Colonic mucosa (tissue), 4 donors: Measurements from ENCODE around the gene PDE7B. TPM values are rescaled to one million over a fixed set of nuclear protein-coding genes. Genes with fewer than 3 reads are reported as not detected.

Source experiments
- DNase-seq: peaks from one replicate; pipeline ENCODE4 v3.0.0-alpha.2; 2020
- H3K27ac ChIP-seq: fragments of 200-600 bp; one replicate; pipeline ENCODE4 v1.8.0; 2021
- H3K27me3 ChIP-seq: fragments of 200-600 bp; one replicate; pipeline ENCODE4 v1.8.0; 2021
- H3K36me3 ChIP-seq: fragments of 200-600 bp; one replicate; pipeline ENCODE4 v1.8.0; 2021
- H3K4me1 ChIP-seq: fragments of 200-600 bp; one replicate; pipeline ENCODE4 v1.8.0; 2021; ENCODE audit warnings: mild to moderate bottlenecking
- H3K4me3 ChIP-seq: fragments of 200-600 bp; one replicate; pipeline ENCODE4 v1.8.0; 2021
- H3K9ac ChIP-seq, 2 donors: one replicate each; pipeline ENCODE4 v1.7.0; 2013; ENCODE audit warnings: control low read depth in 2 of 2, low read depth in 2 of 2, low read length in 2 of 2
- H3K9me3 ChIP-seq: fragments of 200-600 bp; one replicate; pipeline ENCODE4 v1.8.0; 2021
- CTCF ChIP-seq: fragments of 200-600 bp; IDR thresholded peaks from one replicate; pipeline ENCODE4 v1.8.0; 2022; ENCODE audit warnings: antibody characterized with exemption, mild to moderate bottlenecking
- intact Hi-C: fragments of 100-400 bp; cut with DNase I; formaldehyde crosslinking; loops from one replicate; pipeline ENCODE4 v1.14.1; 2022
- total RNA-seq, 2 donors: library from RNA; stranded (reverse); fragmentation: NEBNext Ultra II Directional in 1 of 2; extraction: Animal tissue kit (Norgen Biotek cat#: 25700) in 1 of 2; gene quantifications; one replicate each; pipeline ENCODE4 v1.2.1, GENCODE V29; 2021
- donor health status: healthy.
- donor health status: DM: no; HTN: no; CAD: no.
- donor health status: DM: no; HTN: no; CAD: no.

The PDE7B gene
- total RNA-seq, 2 donors from 2014 or later: 1.0 to 1.4 TPM

- no peak overlapping the region for H3K27ac ChIP-seq
- no peak for TF ChIP-seq CTCF
- H3K36me3 ChIP-seq: no peaks in the 10 kb centered on the region
- H3K4me3 ChIP-seq: no peak overlapping the region
- no peaks in the 10 kb centered on the region for H3K27me3 ChIP-seq
- no peaks in the 10 kb centered on the region for H3K4me1 ChIP-seq
- no peaks in the 10 kb centered on the region for H3K9me3 ChIP-seq
- DNase-seq: no peak
- intact Hi-C loops: no loop called here
- H3K9ac ChIP-seq: no peak overlapping the region
Observed at GRCh38 chr6:136146130-136146529, 294.6 kb downstream of the PDE7B start.

GRCh38 chr6:136147342-136147741, 295.8 kb downstream of the PDE7B start:
- no peak for TF ChIP-seq CTCF
- Histone ChIP-seq H3K4me3 (no peak overlapping the region), H3K27ac (no peak overlapping the region), H3K9me3 (no peaks in the 10 kb centered on the region), H3K9ac (no peak overlapping the region), H3K27me3 (no peaks in the 10 kb centered on the region), H3K36me3 (no peaks in the 10 kb centered on the region), H3K4me1 (no peaks in the 10 kb centered on the region)
- intact Hi-C loops: no loop called here
- no peak for DNase-seq

- no peak overlapping the region for H3K27ac ChIP-seq
- TF ChIP-seq CTCF: no peak
- no peak overlapping the region for H3K4me3 ChIP-seq
- no peaks in the 10 kb centered on the region for H3K9me3 ChIP-seq
- H3K9ac ChIP-seq: no peak overlapping the region
- intact Hi-C loops: no loop called here
- DNase-seq: no peak
- no peaks in the 10 kb centered on the region for H3K27me3 ChIP-seq
- no peaks in the 10 kb centered on the region for H3K4me1 ChIP-seq
- no peaks in the 10 kb centered on the region for H3K36me3 ChIP-seq
Observed at GRCh38 chr6:136148051-136148450, 296.6 kb downstream of the PDE7B start.

GRCh38 chr6:136148523-136148922, 297.0 kb downstream of the PDE7B start:
- H3K4me1 ChIP-seq: no peaks in the 10 kb centered on the region
- no peak overlapping the region for H3K9ac ChIP-seq
- no peak for TF ChIP-seq CTCF
- no peak for DNase-seq
- intact Hi-C loops: no loop called here
- no peak overlapping the region for H3K27ac ChIP-seq
- no peaks in the 10 kb centered on the region for H3K27me3 ChIP-seq
- no peak overlapping the region for H3K4me3 ChIP-seq
- H3K9me3 ChIP-seq: no peaks in the 10 kb centered on the region
- no peaks in the 10 kb centered on the region for H3K36me3 ChIP-seq

GRCh38 chr6:136149311-136149710, 297.8 kb downstream of the PDE7B start:
- Histone ChIP-seq H3K27ac (no peak overlapping the region), H3K27me3 (no peaks in the 10 kb centered on the region), H3K9ac (no peak overlapping the region), H3K4me1 (no peaks in the 10 kb centered on the region), H3K4me3 (no peak overlapping the region), H3K36me3 (no peaks in the 10 kb centered on the region), H3K9me3 (no peaks in the 10 kb centered on the region)
- no peak for TF ChIP-seq CTCF
- no peak for DNase-seq
- intact Hi-C loops: no loop called here

- Histone ChIP-seq H3K9ac (no peak overlapping the region), H3K27ac (no peak overlapping the region), H3K36me3 (no peaks in the 10 kb centered on the region), H3K4me1 (no peaks in the 10 kb centered on the region), H3K4me3 (no peak overlapping the region), H3K27me3 (no peaks in the 10 kb centered on the region), H3K9me3 (no peaks in the 10 kb centered on the region)
- no peak for DNase-seq
- intact Hi-C loops: no loop called here
- TF ChIP-seq CTCF: no peak
Observed at GRCh38 chr6:136150961-136151360, 299.5 kb downstream of the PDE7B start.
